Upper lobe of right lung (tissue), 1 donor: ENCODE results near the gene TENM4. TPM values are rescaled to one million over a fixed set of nuclear protein-coding genes. Genes with fewer than 3 reads are reported as not detected.
"Not testable (repeated sequence)": the region's sequence is repeated elsewhere in the genome, so short reads cannot be mapped to it uniquely, and the experiment has no call there.

Experiments
- ATAC-seq: fragments of 200-7000 bp; cut with Tn5 transposase; one replicate; pipeline ENCODE4 v1.9.1; 2020; ENCODE audit warnings: mild to moderate bottlenecking, moderate library complexity
- DNase-seq: peaks from one replicate; pipeline ENCODE4 v3.0.0-alpha.2; 2020
- H3K27ac ChIP-seq: fragments of 200-600 bp; one replicate; pipeline ENCODE4 v1.8.0; 2022
- H3K27me3 ChIP-seq: fragments of 200-600 bp; one replicate; pipeline ENCODE4 v1.8.0; 2022; ENCODE audit warnings: mild to moderate bottlenecking
- H3K36me3 ChIP-seq: fragments of 200-600 bp; one replicate; pipeline ENCODE4 v1.8.0; 2022
- H3K4me1 ChIP-seq: fragments of 200-600 bp; one replicate; pipeline ENCODE4 v1.8.0; 2022
- H3K4me3 ChIP-seq: fragments of 200-600 bp; one replicate; pipeline ENCODE4 v1.8.0; 2022; ENCODE audit warnings: mild to moderate bottlenecking
- H3K9me3 ChIP-seq: fragments of 200-600 bp; one replicate; pipeline ENCODE4 v1.8.0; 2022
- CTCF ChIP-seq: fragments of 200-600 bp; IDR thresholded peaks from one replicate; pipeline ENCODE4 v1.8.0; 2022; ENCODE audit warnings: antibody characterized with exemption
- intact Hi-C: fragments of 100-400 bp; cut with DNase I; formaldehyde crosslinking; loops from one replicate; pipeline ENCODE4 v1.11.0; 2022
- total RNA-seq: library from RNA; stranded (reverse); fragmentation: NEBNext Ultra II Directional; extraction: Animal tissue kit (Norgen Biotek cat#: 25700); gene quantifications from one replicate; pipeline ENCODE4 v1.2.1, GENCODE V29; 2021
- donor health status: DM: no; HTN: yes; CAD: no; lungs with severe emphysema.

Gene TENM4
- total RNA-seq, 1 donor from 2014 or later, result 4.3 TPM

GRCh38 chr11:78641541-78641940, 799.3 kb downstream of the TENM4 start:
- no peaks in the 10 kb centered on the region for H3K36me3 ChIP-seq

GRCh38 chr11:78638704-78639380, 802.0 kb downstream of the TENM4 start:
- TF ChIP-seq CTCF, result no peak

More at GRCh38 chr11:78641541-78641940, 799.3 kb downstream of the TENM4 start:
- ATAC-seq, result no peak
- intact Hi-C loops, result loop anchor here (10.0 kb wide), 1 partner anchor 433 kb away; no protein-coding TSS in a partner anchor
- DNase-seq, result no peak
- H3K27me3 ChIP-seq, result no peaks in the 10 kb centered on the region
- no peaks in the 10 kb centered on the region for H3K9me3 ChIP-seq
- H3K4me3 ChIP-seq, result no peak overlapping the region
- no peak overlapping the region for H3K27ac ChIP-seq
- H3K4me1 ChIP-seq, result no peaks in the 10 kb centered on the region
- TF ChIP-seq CTCF, result no peak

GRCh38 chr11:78637527-78637926, 803.3 kb downstream of the TENM4 start:
- H3K4me3 ChIP-seq, H3K27me3 ChIP-seq, ATAC-seq, H3K27ac ChIP-seq, H3K36me3 ChIP-seq, H3K9me3 ChIP-seq, DNase-seq, H3K4me1 ChIP-seq, intact Hi-C loops: not testable (repeated sequence)

More at GRCh38 chr11:78638704-78639380, 802.0 kb downstream of the TENM4 start:
- Histone ChIP-seq H3K4me1 (no peaks in the 10 kb centered on the region), H3K27ac (no peak overlapping the region), H3K4me3 (no peak overlapping the region), H3K36me3 (no peaks in the 10 kb centered on the region), H3K9me3 (no peaks in the 10 kb centered on the region), H3K27me3 (no peaks in the 10 kb centered on the region)
- ATAC-seq, result no peak
- no peak for DNase-seq
- intact Hi-C loops, result no loop called here

GRCh38 chr11:78635814-78636506, 804.9 kb downstream of the TENM4 start:
- intact Hi-C loops, result no loop called here
- no peak for ATAC-seq
- TF ChIP-seq CTCF, result no peak

GRCh38 chr11:78633516-78634310, 807.1 kb downstream of the TENM4 start:
- intact Hi-C loops, result no loop called here
- ATAC-seq (no peak), DNase-seq (no peak)
- Histone ChIP-seq H3K27me3 (no peaks in the 10 kb centered on the region), H3K27ac (no peak overlapping the region), H3K4me3 (no peak overlapping the region), H3K36me3 (no peaks in the 10 kb centered on the region), H3K4me1 (no peaks in the 10 kb centered on the region), H3K9me3 (no peaks in the 10 kb centered on the region)
- no peak for TF ChIP-seq CTCF

More at GRCh38 chr11:78635814-78636506, 804.9 kb downstream of the TENM4 start:
- Histone ChIP-seq H3K27ac (no peak overlapping the region), H3K36me3 (no peaks in the 10 kb centered on the region), H3K4me3 (no peak overlapping the region), H3K27me3 (no peaks in the 10 kb centered on the region), H3K9me3 (no peaks in the 10 kb centered on the region), H3K4me1 (no peaks in the 10 kb centered on the region)
- DNase-seq, result no peak
